ENCODE results near the gene ARHGEF10L. TPM values are rescaled to one million over a fixed set of nuclear protein-coding genes. Genes with fewer than 3 reads are reported as not detected.

The ARHGEF10L gene
- total RNA-seq, 1 donor from 2014 or later: 27.8 TPM

DNA sequence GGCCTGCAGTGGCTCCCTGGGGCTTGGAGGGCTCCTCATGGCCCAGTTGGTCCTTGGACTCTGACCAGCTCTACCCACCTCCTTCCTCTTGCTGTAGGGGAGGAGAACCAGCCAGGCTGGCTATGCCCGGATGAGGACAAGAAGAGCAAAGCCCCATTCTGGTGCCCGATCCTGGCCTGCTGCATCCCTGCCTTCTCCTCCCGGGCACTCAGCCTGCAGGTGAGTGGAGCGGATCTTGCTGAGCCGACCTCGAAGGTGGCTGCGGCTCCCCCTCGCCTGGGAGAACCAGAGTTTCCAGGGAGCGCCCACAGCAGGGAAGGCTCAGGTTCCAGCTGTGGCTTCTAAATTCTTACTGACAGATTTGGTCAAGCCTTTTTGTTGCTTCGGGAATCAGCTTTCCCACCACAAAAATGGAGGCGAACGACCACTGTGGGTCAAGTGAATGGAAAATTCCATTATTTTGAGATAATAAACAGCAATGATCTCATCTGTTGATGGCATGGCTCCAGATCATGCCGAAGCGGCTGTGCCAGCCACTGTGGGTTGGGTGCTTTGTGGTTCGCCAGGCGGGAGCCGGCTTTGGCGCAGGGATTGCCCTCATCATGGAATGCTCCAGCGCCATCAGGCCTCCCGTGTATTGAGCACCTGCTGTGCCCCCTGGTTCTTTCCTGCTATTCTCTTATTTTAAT, 109.1 kb downstream of the ARHGEF10L start:
- H3K4me3 ChIP-seq (ENCODE audit: low read depth, low read length): no peak overlapping the region
- no peak for DNase-seq (ENCODE audit: low read depth)
- TF ChIP-seq, protein P1, sequence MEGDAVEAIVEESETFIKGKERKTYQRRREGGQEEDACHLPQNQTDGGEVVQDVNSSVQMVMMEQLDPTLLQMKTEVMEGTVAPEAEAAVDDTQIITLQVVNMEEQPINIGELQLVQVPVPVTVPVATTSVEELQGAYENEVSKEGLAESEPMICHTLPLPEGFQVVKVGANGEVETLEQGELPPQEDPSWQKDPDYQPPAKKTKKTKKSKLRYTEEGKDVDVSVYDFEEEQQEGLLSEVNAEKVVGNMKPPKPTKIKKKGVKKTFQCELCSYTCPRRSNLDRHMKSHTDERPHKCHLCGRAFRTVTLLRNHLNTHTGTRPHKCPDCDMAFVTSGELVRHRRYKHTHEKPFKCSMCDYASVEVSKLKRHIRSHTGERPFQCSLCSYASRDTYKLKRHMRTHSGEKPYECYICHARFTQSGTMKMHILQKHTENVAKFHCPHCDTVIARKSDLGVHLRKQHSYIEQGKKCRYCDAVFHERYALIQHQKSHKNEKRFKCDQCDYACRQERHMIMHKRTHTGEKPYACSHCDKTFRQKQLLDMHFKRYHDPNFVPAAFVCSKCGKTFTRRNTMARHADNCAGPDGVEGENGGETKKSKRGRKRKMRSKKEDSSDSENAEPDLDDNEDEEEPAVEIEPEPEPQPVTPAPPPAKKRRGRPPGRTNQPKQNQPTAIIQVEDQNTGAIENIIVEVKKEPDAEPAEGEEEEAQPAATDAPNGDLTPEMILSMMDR (conservative IDR thresholded peaks at IDR 0.05; ENCODE audit: low read depth, low read length): no peak

DNA sequence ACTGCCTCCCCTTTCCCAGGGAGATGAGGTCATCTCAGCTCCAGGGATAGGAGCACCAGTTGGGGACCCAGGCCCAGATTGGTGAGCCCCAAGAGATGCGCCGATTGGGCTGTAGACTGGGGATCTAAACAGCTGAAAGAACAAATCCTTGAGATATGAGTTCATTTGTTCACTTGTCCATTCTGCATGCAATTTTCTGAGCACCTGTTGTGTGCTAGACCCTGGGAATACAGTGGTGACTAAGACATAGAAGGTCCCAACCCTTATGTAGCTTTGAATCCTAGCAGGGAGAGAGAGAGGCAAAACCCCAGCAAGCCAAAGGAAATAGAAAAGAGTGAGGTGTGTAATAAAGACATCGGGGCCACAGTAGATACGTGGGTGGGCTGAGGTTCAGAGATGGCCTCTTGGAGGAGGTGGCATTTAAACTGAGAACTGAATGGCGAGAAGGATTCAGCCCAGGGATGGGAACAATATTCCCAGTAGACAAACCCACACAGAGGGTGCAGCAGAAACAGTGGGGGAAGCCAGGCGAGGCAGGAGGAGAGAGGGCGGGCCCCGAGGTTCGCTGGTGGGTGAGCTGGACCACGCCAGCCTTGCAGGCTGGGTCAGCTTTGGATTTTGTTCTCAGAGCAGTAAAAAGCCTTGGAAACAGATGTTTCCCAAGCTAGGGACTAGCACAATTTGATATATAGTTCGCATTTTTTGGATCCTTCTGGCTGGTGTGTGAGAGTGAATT, 110.0 kb downstream of the ARHGEF10L start:
- TF ChIP-seq, protein P1 (conservative IDR thresholded peaks at IDR 0.05; ENCODE audit: low read depth, low read length): no peak
- DNase-seq (ENCODE audit: low read depth): no peak
- no peak overlapping the region for H3K4me3 ChIP-seq (ENCODE audit: low read depth, low read length)

DNA sequence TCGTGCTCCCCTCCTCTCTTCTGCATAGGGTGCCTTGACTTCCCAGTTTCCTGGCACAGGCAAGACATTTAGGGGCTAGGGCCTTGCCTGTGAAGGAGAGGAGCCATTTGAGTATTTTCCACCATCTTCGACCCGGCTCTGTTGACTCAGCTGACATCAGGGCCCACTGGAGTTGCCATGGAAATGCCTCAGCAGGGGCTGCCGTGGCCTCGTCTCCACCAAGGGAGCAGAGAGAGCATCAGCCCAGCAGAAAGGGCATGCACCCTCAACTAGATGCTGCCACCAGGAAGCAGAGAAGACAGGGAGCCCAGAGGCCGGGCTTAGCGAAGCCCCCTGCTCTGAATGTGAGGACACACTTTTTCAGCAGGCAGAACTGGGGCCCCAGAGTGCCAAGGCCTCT, 113.8 kb downstream of the ARHGEF10L start:
- TF ChIP-seq, protein P1 (conservative IDR thresholded peaks at IDR 0.05; ENCODE audit: low read depth, low read length): no peak
- H3K4me3 ChIP-seq (ENCODE audit: low read depth, low read length): no peak overlapping the region
- no peak for DNase-seq (ENCODE audit: low read depth)

DNA sequence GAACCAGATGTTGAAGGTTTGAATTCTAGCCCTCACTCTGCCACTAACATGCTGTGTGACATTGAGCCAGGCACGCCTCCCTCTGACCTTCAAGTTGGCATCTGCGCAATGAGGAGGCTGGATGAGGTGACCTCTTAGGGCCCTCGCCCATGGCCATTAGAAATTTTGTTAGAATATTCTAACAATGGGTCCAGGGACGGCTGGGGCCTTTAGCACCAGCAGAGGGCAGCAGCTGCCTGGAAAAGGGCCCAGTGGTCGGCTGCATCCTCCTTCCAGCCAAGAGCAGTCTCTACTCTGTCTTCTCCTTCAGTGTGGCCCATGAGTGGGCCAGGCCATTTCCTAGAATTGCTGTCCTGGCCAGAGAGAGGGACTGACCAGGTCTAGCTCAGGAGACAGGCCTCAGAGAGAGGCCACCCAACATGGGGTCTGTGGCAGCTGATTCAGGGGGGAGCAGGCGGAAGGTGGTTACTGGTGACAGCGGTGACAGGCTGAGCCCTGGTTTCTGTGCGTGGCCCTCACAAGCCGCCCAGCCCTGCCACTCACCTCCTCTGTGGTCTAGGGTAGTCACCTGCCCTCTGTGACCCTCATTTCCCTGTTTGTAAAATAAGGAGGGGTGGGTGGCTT, 114.3 kb downstream of the ARHGEF10L start:
- no peak overlapping the region for H3K4me3 ChIP-seq (ENCODE audit: low read depth, low read length)
- TF ChIP-seq, protein P1 (conservative IDR thresholded peaks at IDR 0.05; ENCODE audit: low read depth, low read length): peak; percentile 77
- DNase-seq (ENCODE audit: low read depth): no peak

DNA sequence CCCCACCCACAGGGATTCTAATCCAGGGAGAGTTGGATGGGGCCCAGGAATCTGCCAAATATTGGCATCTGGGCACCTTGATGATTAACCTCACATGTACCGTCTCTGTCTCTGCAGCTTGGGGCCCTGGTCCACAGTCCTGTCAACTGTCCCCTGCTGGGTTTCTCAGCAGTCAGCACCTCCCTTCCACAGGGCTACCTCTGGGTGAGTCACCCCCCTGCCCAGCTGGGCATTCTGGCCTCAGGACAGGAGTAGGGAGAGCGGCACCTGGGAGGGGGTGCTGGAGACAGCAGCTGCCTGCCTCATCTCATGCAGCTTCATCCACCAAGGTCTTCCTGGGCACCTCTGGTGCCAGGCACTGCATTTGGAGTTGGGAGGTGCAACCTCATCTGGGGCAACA, 115.0 kb downstream of the ARHGEF10L start:
- DNase-seq (ENCODE audit: low read depth): no peak
- TF ChIP-seq, protein P1 (conservative IDR thresholded peaks at IDR 0.05; ENCODE audit: low read depth, low read length): no peak
- no peak overlapping the region for H3K4me3 ChIP-seq (ENCODE audit: low read depth, low read length)

DNA sequence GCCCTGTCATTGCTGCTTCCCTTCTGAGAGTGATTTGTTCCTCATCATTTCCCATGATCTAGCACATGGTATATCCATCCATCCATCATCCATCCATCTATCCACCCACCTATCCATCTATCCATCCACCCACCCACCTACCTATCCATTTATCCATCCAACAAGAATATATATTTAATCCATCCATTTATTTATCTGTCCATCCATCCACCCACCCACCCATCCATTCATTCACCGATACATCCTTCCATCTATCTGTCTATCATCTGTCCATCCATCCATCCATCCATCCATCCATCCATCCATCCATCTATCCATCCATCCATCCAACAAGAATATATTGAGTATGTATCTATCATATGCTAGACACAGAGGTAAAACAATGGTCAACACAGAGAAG, 115.7 kb downstream of the ARHGEF10L start:
- DNase-seq (ENCODE audit: low read depth): no peak
- H3K4me3 ChIP-seq (ENCODE audit: low read depth, low read length): no peak overlapping the region
- TF ChIP-seq, protein P1 (conservative IDR thresholded peaks at IDR 0.05; ENCODE audit: low read depth, low read length): no peak

Data from epithelial cell of proximal tubule (primary cell).